Measurements from ENCODE around the gene FLT4.

The FLT4 gene

GRCh38 chr5:180595046-180595379 lies 54.4 kb downstream of the FLT4 start:
- DNase-seq (ENCODE audit: low read depth in 1 of 2, low spot score in 1 of 2) = no peak
- no peak for TF ChIP-seq JUND (IDR thresholded peaks at IDR 0.05; ENCODE audit: low read depth)
- in situ Hi-C loops (cut with HindIII; ENCODE audit: low pct_unique_long_range_greater_than_20kb, low sequenced_read_pairs) = no loop called here

DNA sequence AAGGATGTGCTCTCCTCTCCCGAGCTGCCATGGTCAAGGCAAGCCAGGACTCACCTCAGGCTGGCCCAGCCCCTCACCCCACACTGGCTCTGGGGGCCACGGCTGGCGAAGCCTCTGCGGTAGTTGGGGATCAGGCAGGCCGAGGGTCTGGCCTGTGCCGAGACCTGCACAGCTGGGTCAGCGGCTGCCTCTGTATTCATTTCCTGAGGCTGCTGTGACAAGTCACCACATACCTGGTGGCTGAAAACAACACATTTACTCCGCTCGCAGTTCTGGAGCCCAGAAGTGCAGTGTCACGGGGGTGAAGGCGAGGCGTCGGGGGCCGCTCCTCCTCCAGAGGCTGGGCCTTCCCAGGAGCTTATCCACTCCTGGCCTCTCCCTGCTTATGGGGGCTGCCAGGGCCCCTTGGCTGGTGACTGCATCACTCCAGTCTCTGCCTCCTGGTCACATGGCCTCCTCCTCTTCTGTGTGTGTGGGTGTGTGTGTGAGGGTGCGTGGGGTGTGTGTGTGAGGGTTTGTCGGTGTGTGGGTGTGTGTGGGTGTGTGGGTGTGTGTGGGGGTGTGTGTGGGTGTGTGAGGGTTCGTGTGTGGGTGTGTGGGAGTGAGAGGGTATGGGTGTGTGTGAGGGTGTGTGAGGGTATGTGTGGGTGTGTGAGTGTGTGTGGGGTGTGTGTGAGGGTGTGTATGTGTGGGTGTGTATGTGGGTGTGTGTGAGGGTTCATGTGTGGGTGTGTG lies 54.9 kb downstream of the FLT4 start:
- TF ChIP-seq JUND (IDR thresholded peaks at IDR 0.05; ENCODE audit: low read depth) = no peak
- DNase-seq (ENCODE audit: low read depth in 1 of 2, low spot score in 1 of 2) = no peak
- in situ Hi-C loops (cut with HindIII; ENCODE audit: low pct_unique_long_range_greater_than_20kb, low sequenced_read_pairs) = no loop called here

- no peak for TF ChIP-seq JUND (IDR thresholded peaks at IDR 0.05; ENCODE audit: low read depth)
- DNase-seq (ENCODE audit: low read depth in 1 of 2, low spot score in 1 of 2) = no peak
- in situ Hi-C loops (cut with HindIII; ENCODE audit: low pct_unique_long_range_greater_than_20kb, low sequenced_read_pairs) = no loop called here
Observed at GRCh38 chr5:180593446-180594206, 55.8 kb downstream of the FLT4 start.

- no peak for TF ChIP-seq JUND (IDR thresholded peaks at IDR 0.05; ENCODE audit: low read depth)
- no peak for DNase-seq (ENCODE audit: low read depth in 1 of 2, low spot score in 1 of 2)
- in situ Hi-C loops (cut with HindIII; ENCODE audit: low pct_unique_long_range_greater_than_20kb, low sequenced_read_pairs) = no loop called here
Observed at GRCh38 chr5:180592176-180592575, 57.2 kb downstream of the FLT4 start.

- no peak for DNase-seq (ENCODE audit: low read depth in 1 of 2, low spot score in 1 of 2)
- TF ChIP-seq JUND (IDR thresholded peaks at IDR 0.05; ENCODE audit: low read depth) = no peak
Observed at GRCh38 chr5:180591311-180591887, 58.0 kb downstream of the FLT4 start, which contains the start of gene SCGB3A1. Gene SCGB3A1, minus strand, starts transcription at chr5:180591499. Its CDS starts 37 bp downstream, at chr5:180591462.

DNA sequence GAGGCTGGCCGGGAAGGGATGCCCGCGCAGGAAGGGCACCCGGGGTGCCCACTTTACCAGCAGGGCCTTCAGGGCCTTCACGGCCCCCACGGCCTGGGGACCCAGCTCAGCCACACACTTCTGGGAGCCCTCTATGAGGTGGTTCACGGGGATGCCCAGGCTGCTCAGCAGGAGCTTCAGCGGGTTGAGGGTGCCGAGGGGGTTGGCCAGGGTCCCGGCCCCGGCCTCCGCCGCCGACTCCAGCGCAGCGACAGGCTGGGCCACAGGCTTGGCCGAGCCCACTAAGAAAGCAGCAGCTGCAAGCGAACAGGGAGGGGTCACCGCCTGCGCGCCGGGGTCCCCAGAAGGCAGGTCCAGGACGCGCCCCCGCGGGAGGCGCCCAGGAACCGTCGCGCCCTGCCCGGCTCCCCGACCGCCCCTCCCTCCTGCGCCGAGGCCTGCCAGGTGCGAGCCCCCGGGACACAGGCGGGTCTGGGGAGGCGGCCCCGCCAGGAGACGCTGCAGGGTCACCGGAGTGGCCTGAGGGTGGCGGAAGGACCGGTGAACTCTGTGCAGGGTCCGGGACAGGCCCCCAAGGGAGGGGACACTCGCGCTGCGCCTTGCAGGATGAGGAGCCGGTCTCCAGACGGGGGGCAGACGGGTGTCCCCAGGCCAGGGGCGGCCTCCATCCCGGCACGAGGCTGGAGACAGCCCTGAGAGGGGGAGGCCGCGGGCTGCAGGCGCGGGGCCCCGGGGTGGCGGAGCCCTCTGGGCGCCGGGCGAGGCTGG lies 58.7 kb downstream of the FLT4 start:
- no peak for TF ChIP-seq JUND (IDR thresholded peaks at IDR 0.05; ENCODE audit: low read depth)
- in situ Hi-C loops (cut with HindIII; ENCODE audit: low pct_unique_long_range_greater_than_20kb, low sequenced_read_pairs) = no loop called here
- no peak for DNase-seq (ENCODE audit: low read depth in 1 of 2, low spot score in 1 of 2)

More at GRCh38 chr5:180591311-180591887, 58.0 kb downstream of the FLT4 start, which contains the start of gene SCGB3A1:
- in situ Hi-C loops (cut with HindIII; ENCODE audit: low pct_unique_long_range_greater_than_20kb, low sequenced_read_pairs) = no loop called here

DNA sequence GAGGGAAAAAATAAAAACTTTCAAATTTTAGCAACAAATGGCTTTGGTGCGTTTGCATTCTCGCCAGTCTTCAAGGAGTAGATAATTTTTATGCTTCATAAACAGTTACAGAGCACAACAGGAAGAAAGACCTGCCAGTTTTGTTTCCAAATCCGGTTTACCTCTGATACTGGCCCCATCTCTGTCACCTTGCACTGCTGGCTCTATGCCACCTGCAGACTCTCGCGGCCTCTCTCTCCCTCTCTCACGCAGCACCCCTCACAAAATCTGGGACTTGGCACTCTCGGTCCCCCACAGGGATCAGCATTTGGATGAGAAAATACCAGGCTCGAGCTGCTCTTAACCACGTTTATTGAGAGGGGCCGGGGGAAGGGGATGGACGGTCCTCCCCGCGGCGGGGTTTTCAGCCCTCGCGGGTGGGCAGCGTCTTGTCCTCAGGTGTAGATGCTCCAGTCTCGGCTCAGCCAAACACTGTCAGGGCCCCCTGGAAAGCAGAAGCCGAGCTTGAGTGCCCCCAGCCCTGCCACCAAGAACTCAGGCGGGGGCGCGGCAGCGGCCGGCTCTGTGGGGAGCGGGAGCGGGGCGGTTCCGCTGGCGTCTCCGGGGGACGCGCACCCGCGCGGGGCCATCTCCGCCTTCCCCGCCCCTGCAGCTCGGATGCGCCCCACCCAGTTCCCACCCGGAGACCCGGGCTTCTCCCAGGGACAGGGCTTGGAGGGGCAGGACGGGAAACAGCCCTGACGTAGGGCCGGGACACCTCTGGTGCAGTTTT lies 59.4 kb downstream of the FLT4 start:
- no peak for TF ChIP-seq JUND (IDR thresholded peaks at IDR 0.05; ENCODE audit: low read depth)
- in situ Hi-C loops (cut with HindIII; ENCODE audit: low pct_unique_long_range_greater_than_20kb, low sequenced_read_pairs) = no loop called here
- DNase-seq (ENCODE audit: low read depth in 1 of 2, low spot score in 1 of 2) = no peak

DNA sequence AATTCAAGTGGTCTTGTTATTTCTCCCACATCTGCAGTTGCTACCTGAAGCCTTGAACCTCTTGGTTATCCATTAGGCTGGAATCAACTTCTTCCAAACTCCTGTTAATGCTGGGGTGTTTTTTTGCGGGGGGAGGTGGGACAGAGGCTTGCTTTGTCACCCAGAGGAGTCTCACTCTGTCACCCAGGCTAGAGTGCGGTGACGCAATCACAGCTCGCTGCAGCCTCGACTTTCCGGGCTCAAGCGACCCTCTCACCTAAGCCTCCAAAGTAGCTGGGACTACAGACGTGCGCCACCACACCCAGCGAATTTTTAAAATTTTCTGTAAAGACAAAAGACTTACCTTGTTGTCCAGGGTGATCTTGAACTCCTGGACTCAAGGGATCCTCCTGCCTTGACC lies 62.5 kb downstream of the FLT4 start:
- no peak for TF ChIP-seq JUND (IDR thresholded peaks at IDR 0.05; ENCODE audit: low read depth)
- in situ Hi-C loops (cut with HindIII; ENCODE audit: low pct_unique_long_range_greater_than_20kb, low sequenced_read_pairs) = no loop called here
- DNase-seq (ENCODE audit: low read depth in 1 of 2, low spot score in 1 of 2) = no peak

GRCh38 chr5:180586204-180586603 lies 63.2 kb downstream of the FLT4 start:
- no peak for DNase-seq (ENCODE audit: low read depth in 1 of 2, low spot score in 1 of 2)
- in situ Hi-C loops (cut with HindIII; ENCODE audit: low pct_unique_long_range_greater_than_20kb, low sequenced_read_pairs) = no loop called here
- no peak for TF ChIP-seq JUND (IDR thresholded peaks at IDR 0.05; ENCODE audit: low read depth)

DNA sequence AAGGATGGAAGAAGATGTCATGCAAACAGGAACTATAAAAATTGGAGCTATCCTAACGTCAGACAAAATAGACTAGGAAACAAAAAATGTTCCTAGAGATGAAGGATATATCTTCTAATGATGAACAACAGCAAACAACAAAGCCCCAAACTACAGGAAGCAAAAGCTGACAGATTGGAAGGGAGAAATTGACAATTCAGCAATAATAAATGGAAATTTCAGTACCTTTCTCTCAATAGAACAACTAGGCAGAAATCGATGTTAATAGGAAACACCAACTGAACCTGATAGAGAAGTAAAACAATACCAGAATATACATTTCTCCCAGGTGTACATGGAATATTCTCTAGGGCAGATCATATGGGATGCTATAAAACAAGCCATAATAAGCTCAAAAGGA lies 65.7 kb downstream of the FLT4 start:
- no peak for TF ChIP-seq JUND (IDR thresholded peaks at IDR 0.05; ENCODE audit: low read depth)
- DNase-seq (ENCODE audit: low read depth in 1 of 2, low spot score in 1 of 2) = no peak
- in situ Hi-C loops (cut with HindIII; ENCODE audit: low pct_unique_long_range_greater_than_20kb, low sequenced_read_pairs) = no loop called here

GRCh38 chr5:180580681-180581080 lies 68.7 kb downstream of the FLT4 start:
- DNase-seq (ENCODE audit: low read depth in 1 of 2, low spot score in 1 of 2) = no peak
- in situ Hi-C loops (cut with HindIII; ENCODE audit: low pct_unique_long_range_greater_than_20kb, low sequenced_read_pairs) = no loop called here
- TF ChIP-seq JUND (IDR thresholded peaks at IDR 0.05; ENCODE audit: low read depth) = no peak

DNA sequence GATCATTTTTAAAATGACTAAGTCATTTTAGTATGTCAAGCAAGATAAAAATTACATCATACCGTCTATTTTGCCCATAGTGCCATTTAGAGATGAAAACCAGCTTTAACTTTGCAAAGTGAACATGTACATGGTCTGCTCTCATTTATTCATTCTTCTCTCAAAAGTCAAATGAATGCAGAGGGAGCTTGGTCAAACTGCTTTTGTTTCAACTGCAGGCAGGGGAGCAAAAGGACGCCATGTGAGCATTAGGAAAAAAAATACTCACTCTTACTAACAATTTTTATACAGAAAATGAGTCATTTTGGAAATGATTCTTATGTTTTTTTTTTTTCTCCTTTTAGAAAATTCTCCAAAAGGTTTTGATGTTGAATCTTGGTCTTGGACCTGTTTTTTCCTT lies 73.8 kb downstream of the FLT4 start:
- in situ Hi-C loops (cut with HindIII; ENCODE audit: low pct_unique_long_range_greater_than_20kb, low sequenced_read_pairs) = no loop called here
- no peak for DNase-seq (ENCODE audit: low read depth in 1 of 2, low spot score in 1 of 2)
- TF ChIP-seq JUND (IDR thresholded peaks at IDR 0.05; ENCODE audit: low read depth) = no peak
